ENCODE measurements around the gene ZNF428.
"Not testable (repeated sequence)": the region's sequence is repeated elsewhere in the genome, so short reads cannot be mapped to it uniquely, and the experiment has no call there.

Gene ZNF428

DNA sequence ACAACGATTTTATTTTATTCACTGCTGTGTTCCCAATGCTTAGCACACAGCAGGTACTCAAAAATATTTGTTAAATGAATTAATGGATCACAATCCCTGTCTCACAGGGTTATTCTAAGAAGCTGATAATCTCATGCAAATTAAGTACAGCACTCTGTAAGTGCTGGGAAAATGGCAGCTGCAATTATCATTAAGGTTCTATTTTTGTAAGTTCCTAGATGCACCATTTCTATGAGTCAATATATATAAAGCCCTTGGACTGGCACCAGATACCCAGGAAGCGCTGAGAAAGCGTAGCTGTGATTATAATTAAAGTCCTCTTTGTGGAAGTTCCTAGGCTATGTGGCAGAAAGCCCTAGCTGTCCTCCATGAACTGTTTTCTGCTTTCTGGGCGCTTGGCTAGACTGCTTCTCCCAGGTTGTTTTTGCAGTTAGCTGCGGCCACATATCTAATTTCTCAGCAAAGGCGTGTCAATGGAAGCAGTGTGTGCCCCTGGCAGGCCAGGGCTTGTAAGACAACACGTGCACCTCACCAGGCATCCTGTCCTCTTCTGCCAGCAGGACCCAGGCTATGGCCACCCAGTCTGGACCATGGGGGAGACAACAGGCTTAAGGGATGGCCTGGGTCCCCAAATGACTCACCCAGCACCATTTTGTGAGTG is 12.7 kb downstream of the ZNF428 start:
- no peak for DNase-seq (ENCODE audit: low read depth in 1 of 2, low spot score in 1 of 2)
- no peak overlapping the region for H3K4me3 ChIP-seq (replicated peaks; ENCODE audit: insufficient read depth, low read length)
- TF ChIP-seq POLR2AphosphoS5 (IDR thresholded peaks at IDR 0.05; ENCODE audit: low read depth), result no peak
- no peak for TF ChIP-seq SPI1 (IDR thresholded peaks at IDR 0.05; ENCODE audit: borderline replicate concordance, low read depth)
- no peak for TF ChIP-seq GABPA (IDR thresholded peaks at IDR 0.05; ENCODE audit: low read depth)
- TF ChIP-seq, protein P1, sequence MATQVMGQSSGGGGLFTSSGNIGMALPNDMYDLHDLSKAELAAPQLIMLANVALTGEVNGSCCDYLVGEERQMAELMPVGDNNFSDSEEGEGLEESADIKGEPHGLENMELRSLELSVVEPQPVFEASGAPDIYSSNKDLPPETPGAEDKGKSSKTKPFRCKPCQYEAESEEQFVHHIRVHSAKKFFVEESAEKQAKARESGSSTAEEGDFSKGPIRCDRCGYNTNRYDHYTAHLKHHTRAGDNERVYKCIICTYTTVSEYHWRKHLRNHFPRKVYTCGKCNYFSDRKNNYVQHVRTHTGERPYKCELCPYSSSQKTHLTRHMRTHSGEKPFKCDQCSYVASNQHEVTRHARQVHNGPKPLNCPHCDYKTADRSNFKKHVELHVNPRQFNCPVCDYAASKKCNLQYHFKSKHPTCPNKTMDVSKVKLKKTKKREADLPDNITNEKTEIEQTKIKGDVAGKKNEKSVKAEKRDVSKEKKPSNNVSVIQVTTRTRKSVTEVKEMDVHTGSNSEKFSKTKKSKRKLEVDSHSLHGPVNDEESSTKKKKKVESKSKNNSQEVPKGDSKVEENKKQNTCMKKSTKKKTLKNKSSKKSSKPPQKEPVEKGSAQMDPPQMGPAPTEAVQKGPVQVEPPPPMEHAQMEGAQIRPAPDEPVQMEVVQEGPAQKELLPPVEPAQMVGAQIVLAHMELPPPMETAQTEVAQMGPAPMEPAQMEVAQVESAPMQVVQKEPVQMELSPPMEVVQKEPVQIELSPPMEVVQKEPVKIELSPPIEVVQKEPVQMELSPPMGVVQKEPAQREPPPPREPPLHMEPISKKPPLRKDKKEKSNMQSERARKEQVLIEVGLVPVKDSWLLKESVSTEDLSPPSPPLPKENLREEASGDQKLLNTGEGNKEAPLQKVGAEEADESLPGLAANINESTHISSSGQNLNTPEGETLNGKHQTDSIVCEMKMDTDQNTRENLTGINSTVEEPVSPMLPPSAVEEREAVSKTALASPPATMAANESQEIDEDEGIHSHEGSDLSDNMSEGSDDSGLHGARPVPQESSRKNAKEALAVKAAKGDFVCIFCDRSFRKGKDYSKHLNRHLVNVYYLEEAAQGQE (IDR thresholded peaks at IDR 0.05; ENCODE audit: insufficient replicate concordance, low read depth), result no peak
- no peaks in the 10 kb centered on the region for H3K27me3 ChIP-seq (ENCODE audit: insufficient read depth, poor library complexity, severe bottlenecking)
- no peak overlapping the region for H3K27ac ChIP-seq (replicated peaks)

DNA sequence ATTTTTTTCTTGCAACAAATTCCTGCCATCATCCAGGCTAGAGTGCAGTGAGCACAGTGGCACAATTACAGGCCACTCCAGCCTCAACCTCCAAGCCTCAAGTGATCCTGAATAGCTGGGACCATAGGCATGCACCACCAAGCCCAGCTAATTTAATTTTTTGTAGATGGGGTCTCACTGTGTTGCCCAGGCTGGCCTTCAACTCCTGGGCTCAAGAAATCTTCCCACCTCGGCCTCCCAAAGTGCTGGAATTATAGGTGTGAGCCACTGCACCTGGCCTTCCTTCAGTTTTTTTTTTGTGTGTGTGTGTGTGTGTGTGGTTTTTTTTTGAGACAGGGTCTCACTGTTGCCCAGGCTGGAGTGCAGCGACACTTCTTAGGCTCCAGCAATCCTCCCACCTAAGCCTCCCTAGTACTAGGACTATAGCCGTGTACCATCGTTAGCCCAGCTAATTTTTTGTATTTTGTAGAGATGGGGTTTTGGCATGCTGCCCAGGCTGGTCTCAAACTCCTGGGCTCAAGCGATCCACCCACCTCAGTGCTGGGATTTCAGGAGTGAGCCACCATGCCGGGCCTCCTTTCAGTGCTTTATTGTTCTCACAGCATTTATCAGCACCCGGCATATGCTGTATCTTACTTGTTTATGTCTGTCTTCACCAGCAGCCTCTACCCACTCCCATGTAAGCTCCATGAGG is 13.4 kb downstream of the ZNF428 start:
- TF ChIP-seq GABPA (IDR thresholded peaks at IDR 0.05; ENCODE audit: low read depth) (no peak), POLR2AphosphoS5 (IDR thresholded peaks at IDR 0.05; ENCODE audit: low read depth) (no peak), SPI1 (IDR thresholded peaks at IDR 0.05; ENCODE audit: borderline replicate concordance, low read depth) (no peak)
- TF ChIP-seq, protein P2, sequence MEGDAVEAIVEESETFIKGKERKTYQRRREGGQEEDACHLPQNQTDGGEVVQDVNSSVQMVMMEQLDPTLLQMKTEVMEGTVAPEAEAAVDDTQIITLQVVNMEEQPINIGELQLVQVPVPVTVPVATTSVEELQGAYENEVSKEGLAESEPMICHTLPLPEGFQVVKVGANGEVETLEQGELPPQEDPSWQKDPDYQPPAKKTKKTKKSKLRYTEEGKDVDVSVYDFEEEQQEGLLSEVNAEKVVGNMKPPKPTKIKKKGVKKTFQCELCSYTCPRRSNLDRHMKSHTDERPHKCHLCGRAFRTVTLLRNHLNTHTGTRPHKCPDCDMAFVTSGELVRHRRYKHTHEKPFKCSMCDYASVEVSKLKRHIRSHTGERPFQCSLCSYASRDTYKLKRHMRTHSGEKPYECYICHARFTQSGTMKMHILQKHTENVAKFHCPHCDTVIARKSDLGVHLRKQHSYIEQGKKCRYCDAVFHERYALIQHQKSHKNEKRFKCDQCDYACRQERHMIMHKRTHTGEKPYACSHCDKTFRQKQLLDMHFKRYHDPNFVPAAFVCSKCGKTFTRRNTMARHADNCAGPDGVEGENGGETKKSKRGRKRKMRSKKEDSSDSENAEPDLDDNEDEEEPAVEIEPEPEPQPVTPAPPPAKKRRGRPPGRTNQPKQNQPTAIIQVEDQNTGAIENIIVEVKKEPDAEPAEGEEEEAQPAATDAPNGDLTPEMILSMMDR (IDR thresholded peaks at IDR 0.05; ENCODE audit: insufficient read depth, low read length), result no peak
- TF ChIP-seq, protein P1 (IDR thresholded peaks at IDR 0.05; ENCODE audit: insufficient replicate concordance, low read depth), result no peak
- Histone ChIP-seq H3K27ac (replicated peaks) (no peak overlapping the region), H3K4me3 (replicated peaks; ENCODE audit: insufficient read depth, low read length) (no peak overlapping the region), H3K27me3 (ENCODE audit: insufficient read depth, poor library complexity, severe bottlenecking) (no peaks in the 10 kb centered on the region)
- no peak for DNase-seq (ENCODE audit: low read depth in 1 of 2, low spot score in 1 of 2)

DNA sequence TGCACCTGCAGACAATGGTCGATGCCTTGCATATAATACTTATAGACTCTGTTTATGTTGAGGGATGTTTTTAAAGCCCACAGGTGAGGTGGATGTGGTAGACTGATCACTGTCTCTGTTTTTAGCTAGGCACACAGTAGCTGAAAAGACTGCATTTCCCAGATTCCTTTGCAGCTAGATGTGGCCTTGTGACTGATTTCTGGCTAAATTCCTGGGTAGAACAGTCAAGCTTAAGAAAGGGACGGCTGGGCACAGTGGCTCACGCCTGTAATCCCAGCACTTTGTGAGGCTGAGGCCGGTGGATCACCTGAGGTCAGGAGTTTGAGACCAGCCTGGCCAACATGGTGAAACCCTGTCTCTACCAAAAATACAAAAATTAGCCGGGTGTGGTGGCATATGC is 19.1 kb downstream of the ZNF428 start:
- not testable (repeated sequence) for H3K4me3 ChIP-seq (replicated peaks; ENCODE audit: insufficient read depth, low read length); H3K27me3 ChIP-seq (ENCODE audit: insufficient read depth, poor library complexity, severe bottlenecking); H3K27ac ChIP-seq (replicated peaks); DNase-seq (ENCODE audit: low read depth in 1 of 2, low spot score in 1 of 2)

DNA sequence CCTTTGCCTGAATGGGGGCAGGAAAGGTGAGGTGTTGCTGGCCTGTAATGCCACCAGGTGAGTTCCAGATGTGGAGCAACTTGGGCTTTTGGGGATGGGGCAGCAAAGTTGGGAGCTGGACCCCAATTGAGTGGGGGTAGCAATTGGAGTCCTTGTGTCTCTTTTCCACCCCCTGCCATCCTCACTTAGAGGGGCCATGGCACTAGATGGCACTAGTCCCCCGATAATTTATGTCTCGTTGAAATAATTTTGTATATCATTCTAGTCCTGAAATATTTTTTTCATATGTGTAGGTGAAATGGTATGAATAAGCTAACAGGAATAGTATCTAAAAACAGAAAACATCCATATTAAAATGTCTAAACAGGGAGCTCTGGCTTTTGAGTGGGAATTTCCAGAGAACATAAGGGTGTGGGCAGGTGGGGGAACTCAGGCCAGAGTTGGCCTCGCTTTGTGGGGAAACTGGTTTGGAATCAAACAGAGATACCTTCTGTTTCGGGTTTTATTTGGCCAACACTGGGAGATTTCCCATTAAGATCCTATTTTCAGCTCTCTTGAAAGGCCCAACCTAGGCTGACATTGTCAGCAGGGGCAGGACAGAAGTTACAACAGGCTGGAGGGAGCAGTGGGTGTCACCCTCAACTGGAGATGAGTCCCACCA is 19.7 kb downstream of the ZNF428 start:
- H3K4me3 ChIP-seq (replicated peaks; ENCODE audit: insufficient read depth, low read length), result no peak overlapping the region
- TF ChIP-seq POLR2AphosphoS5 (IDR thresholded peaks at IDR 0.05; ENCODE audit: low read depth) (no peak), GABPA (IDR thresholded peaks at IDR 0.05; ENCODE audit: low read depth) (no peak), SPI1 (IDR thresholded peaks at IDR 0.05; ENCODE audit: borderline replicate concordance, low read depth) (no peak)
- TF ChIP-seq, protein P2 (IDR thresholded peaks at IDR 0.05; ENCODE audit: insufficient read depth, low read length), result no peak
- TF ChIP-seq, protein P1 (IDR thresholded peaks at IDR 0.05; ENCODE audit: insufficient replicate concordance, low read depth), result no peak
- no peak overlapping the region for H3K27ac ChIP-seq (replicated peaks)
- DNase-seq (ENCODE audit: low read depth in 1 of 2, low spot score in 1 of 2), result no peak
- H3K27me3 ChIP-seq (ENCODE audit: insufficient read depth, poor library complexity, severe bottlenecking), result no peaks in the 10 kb centered on the region
